ENCODE measurements around the gene SLC6A11.

Gene SLC6A11

GRCh38 chr3:10985181-10985580 lies 169.2 kb downstream of the SLC6A11 start:
- no peak for DNase-seq
- H3K9me3 ChIP-seq, result no peaks in the 10 kb centered on the region
- H3K36me3 ChIP-seq, result no peaks in the 10 kb centered on the region
- H3K4me1 ChIP-seq, result peaks cover 0 to 17% (median 12%) of the 10 kb centered on the region in 4 donors
- no peak overlapping the region for H3K27ac ChIP-seq
- no peak overlapping the region for H3K4me3 ChIP-seq
- intact Hi-C loops (cut with DNase I; ENCODE audit: low total_unique reads), result no loop called here
- H3K27me3 ChIP-seq, result no peaks in the 10 kb centered on the region
- TF ChIP-seq CTCF (IDR thresholded peaks at IDR 0.05), result no peak

- Histone ChIP-seq H3K27ac (no peak overlapping the region), H3K4me1 (peaks cover 0 to 17% (median 12%) of the 10 kb centered on the region in 4 donors), H3K4me3 (no peak overlapping the region), H3K9me3 (no peaks in the 10 kb centered on the region), H3K36me3 (no peaks in the 10 kb centered on the region), H3K27me3 (no peaks in the 10 kb centered on the region)
- no peak for DNase-seq
- TF ChIP-seq CTCF (IDR thresholded peaks at IDR 0.05), result no peak
- intact Hi-C loops (cut with DNase I; ENCODE audit: low total_unique reads), result no loop called here
These were observed 170.6 kb downstream of the SLC6A11 start for GRCh38 chr3:10986592-10986991.

- peaks cover 0 to 11% (median 6%) of the 10 kb centered on the region in 4 donors for H3K4me1 ChIP-seq
- no peak for DNase-seq
- no peak for TF ChIP-seq CTCF (IDR thresholded peaks at IDR 0.05)
- no peak overlapping the region for H3K4me3 ChIP-seq
- intact Hi-C loops (cut with DNase I; ENCODE audit: low total_unique reads), result no loop called here
- no peaks in the 10 kb centered on the region for H3K36me3 ChIP-seq
- peaks cover 0 to 3% of the 10 kb centered on the region in 2 donors for H3K27me3 ChIP-seq
- H3K27ac ChIP-seq, result no peak overlapping the region
- no peaks in the 10 kb centered on the region for H3K9me3 ChIP-seq
These were observed 172.1 kb downstream of the SLC6A11 start for GRCh38 chr3:10988001-10988665.

- intact Hi-C loops (cut with DNase I; ENCODE audit: low total_unique reads), result no loop called here
- H3K36me3 ChIP-seq, result no peaks in the 10 kb centered on the region
- H3K4me1 ChIP-seq, result peaks cover 0 to 19% (median 7%) of the 10 kb centered on the region in 4 donors
- H3K4me3 ChIP-seq, result no peak overlapping the region
- DNase-seq, result no peak
- no peak overlapping the region for H3K27ac ChIP-seq
- H3K9me3 ChIP-seq, result no peaks in the 10 kb centered on the region
- TF ChIP-seq CTCF (IDR thresholded peaks at IDR 0.05), result no peak
- peaks cover 0 to 11% of the 10 kb centered on the region in 2 donors for H3K27me3 ChIP-seq
These were observed 173.0 kb downstream of the SLC6A11 start for GRCh38 chr3:10988991-10989484.

Data from tibial artery (tissue), 4 donors.